Nephron (organoid): Measurements from ENCODE around the gene HDAC10.

Experiments used
- H3K27ac Mint-ChIP-seq, 3 experiments: 2 replicates each; pipeline ENCODE4 v1.8.0; 2020; ENCODE audit warnings: mixed read lengths in 3 of 3, mild to moderate bottlenecking in 2 of 3, moderate library complexity in 1 of 3
- H3K27me3 Mint-ChIP-seq: 2 replicates; pipeline ENCODE4 v1.8.0; 2021; ENCODE audit warnings: low read depth, mild to moderate bottlenecking, moderate library complexity, mixed read lengths
- H3K36me3 Mint-ChIP-seq: 2 replicates; pipeline ENCODE4 v1.8.0; 2020; ENCODE audit warnings: low read depth, mixed read lengths
- H3K4me1 Mint-ChIP-seq: 2 replicates; pipeline ENCODE4 v1.8.0; 2020; ENCODE audit warnings: mixed read lengths
- H3K4me3 Mint-ChIP-seq, 3 experiments: 2 replicates each; pipeline ENCODE4 v1.8.0; 2020; ENCODE audit warnings: mild to moderate bottlenecking in 3 of 3, mixed read lengths in 3 of 3, moderate library complexity in 2 of 3
- H3K9me3 Mint-ChIP-seq: 2 replicates; pipeline ENCODE4 v1.8.0; 2020; ENCODE audit warnings: mixed read lengths
- CTCF ChIP-seq, 3 experiments: fragments of 200-600 bp; sonication (generic); IDR thresholded peaks; one replicate each; pipeline ENCODE4 v1.5.0; 2021; ENCODE audit warnings: antibody characterized with exemption in 3 of 3; ENCODE audit not compliant: unreplicated experiment in 3 of 3

The HDAC10 gene

GRCh38 chr22:50238755-50239154 is 12.3 kb downstream of the HDAC10 start:
- H3K4me1 Mint-ChIP-seq: peaks cover 24% of the 10 kb centered on the region
- H3K27ac Mint-ChIP-seq: no peak overlapping the region
- H3K9me3 Mint-ChIP-seq: no peaks in the 10 kb centered on the region
- H3K4me3 Mint-ChIP-seq: no peak overlapping the region
- TF ChIP-seq CTCF (IDR thresholded peaks at IDR 0.05; ENCODE audit: unreplicated experiment in 3 of 3): no peak
- H3K36me3 Mint-ChIP-seq: peaks cover 7% of the 10 kb centered on the region
- no peaks in the 10 kb centered on the region for H3K27me3 Mint-ChIP-seq

DNA sequence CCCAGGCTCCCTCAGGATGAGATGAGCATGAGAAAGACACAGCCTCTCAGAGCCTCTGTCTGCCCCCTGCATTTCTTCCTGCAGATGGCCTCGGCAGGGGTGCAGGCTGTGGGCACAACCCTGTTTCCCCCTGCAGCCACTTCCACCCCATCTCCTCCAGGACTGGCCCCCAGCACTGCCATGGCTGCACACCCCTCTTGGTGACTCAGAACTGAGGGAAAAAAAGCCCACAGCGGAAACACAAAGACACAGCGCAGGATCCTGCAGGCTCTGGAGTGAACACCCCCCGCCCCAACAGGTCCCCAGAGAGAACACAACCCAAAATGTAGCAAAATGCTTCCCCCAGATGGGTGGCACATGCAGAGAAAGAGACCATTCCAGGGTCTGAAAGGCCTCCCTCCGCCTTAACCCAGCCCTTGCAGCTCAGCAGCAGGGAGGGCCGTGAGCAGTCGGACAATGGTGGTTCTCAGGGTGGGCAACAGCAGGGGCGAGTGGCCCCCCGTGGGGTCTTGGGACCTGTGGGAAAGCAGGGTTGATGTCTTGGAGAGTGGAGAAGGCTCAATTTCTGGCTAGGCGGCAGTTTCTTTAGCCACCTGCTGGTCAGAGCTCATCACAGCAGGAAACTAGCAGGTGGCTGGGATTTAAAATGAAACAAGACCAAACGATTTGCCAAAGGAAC is 14.2 kb downstream of the HDAC10 start:
- peak; percentile 50 to 54 (median 50) for TF ChIP-seq CTCF (IDR thresholded peaks at IDR 0.05; ENCODE audit: unreplicated experiment in 3 of 3)
- H3K4me1 Mint-ChIP-seq: peaks cover 17% of the 10 kb centered on the region
- no peak overlapping the region for H3K27ac Mint-ChIP-seq
- peak overlapping the region in 1 of 3 experiments; percentile 12 for H3K4me3 Mint-ChIP-seq
- no peaks in the 10 kb centered on the region for H3K27me3 Mint-ChIP-seq
- peaks cover 13% of the 10 kb centered on the region for H3K36me3 Mint-ChIP-seq
- no peaks in the 10 kb centered on the region for H3K9me3 Mint-ChIP-seq

GRCh38 chr22:50233223-50233622 is 17.8 kb downstream of the HDAC10 start:
- H3K9me3 Mint-ChIP-seq: no peaks in the 10 kb centered on the region
- no peak for TF ChIP-seq CTCF (IDR thresholded peaks at IDR 0.05; ENCODE audit: unreplicated experiment in 3 of 3)
- peaks cover 6% of the 10 kb centered on the region for H3K4me1 Mint-ChIP-seq
- no peak overlapping the region for H3K27ac Mint-ChIP-seq
- H3K36me3 Mint-ChIP-seq: peaks cover 24% of the 10 kb centered on the region
- H3K27me3 Mint-ChIP-seq: no peaks in the 10 kb centered on the region
- no peak overlapping the region for H3K4me3 Mint-ChIP-seq

- Mint-ChIP-seq H3K27me3 (no peaks in the 10 kb centered on the region), H3K36me3 (peaks cover 24% of the 10 kb centered on the region), H3K27ac (no peak overlapping the region), H3K9me3 (no peaks in the 10 kb centered on the region), H3K4me3 (no peak overlapping the region), H3K4me1 (peaks cover 6% of the 10 kb centered on the region)
- TF ChIP-seq CTCF (IDR thresholded peaks at IDR 0.05; ENCODE audit: unreplicated experiment in 3 of 3): no peak
Measured at GRCh38 chr22:50232481-50233151, 18.4 kb downstream of the HDAC10 start.

- Mint-ChIP-seq H3K27ac (no peak overlapping the region), H3K27me3 (no peaks in the 10 kb centered on the region), H3K4me3 (no peak overlapping the region), H3K9me3 (no peaks in the 10 kb centered on the region), H3K4me1 (no peaks in the 10 kb centered on the region), H3K36me3 (peaks cover 28% of the 10 kb centered on the region)
- TF ChIP-seq CTCF (IDR thresholded peaks at IDR 0.05; ENCODE audit: unreplicated experiment in 3 of 3): no peak
Measured at GRCh38 chr22:50229370-50229769, 21.7 kb downstream of the HDAC10 start.

- TF ChIP-seq CTCF (IDR thresholded peaks at IDR 0.05; ENCODE audit: unreplicated experiment in 3 of 3): no peak
- Mint-ChIP-seq H3K4me1 (no peaks in the 10 kb centered on the region), H3K36me3 (peaks cover 31% of the 10 kb centered on the region), H3K9me3 (no peaks in the 10 kb centered on the region), H3K27ac (no peak overlapping the region), H3K27me3 (no peaks in the 10 kb centered on the region), H3K4me3 (no peak overlapping the region)
Measured at GRCh38 chr22:50228366-50228765, 22.7 kb downstream of the HDAC10 start.
